ENCODE data around the gene NRAP.

NRAP gene, protein sequence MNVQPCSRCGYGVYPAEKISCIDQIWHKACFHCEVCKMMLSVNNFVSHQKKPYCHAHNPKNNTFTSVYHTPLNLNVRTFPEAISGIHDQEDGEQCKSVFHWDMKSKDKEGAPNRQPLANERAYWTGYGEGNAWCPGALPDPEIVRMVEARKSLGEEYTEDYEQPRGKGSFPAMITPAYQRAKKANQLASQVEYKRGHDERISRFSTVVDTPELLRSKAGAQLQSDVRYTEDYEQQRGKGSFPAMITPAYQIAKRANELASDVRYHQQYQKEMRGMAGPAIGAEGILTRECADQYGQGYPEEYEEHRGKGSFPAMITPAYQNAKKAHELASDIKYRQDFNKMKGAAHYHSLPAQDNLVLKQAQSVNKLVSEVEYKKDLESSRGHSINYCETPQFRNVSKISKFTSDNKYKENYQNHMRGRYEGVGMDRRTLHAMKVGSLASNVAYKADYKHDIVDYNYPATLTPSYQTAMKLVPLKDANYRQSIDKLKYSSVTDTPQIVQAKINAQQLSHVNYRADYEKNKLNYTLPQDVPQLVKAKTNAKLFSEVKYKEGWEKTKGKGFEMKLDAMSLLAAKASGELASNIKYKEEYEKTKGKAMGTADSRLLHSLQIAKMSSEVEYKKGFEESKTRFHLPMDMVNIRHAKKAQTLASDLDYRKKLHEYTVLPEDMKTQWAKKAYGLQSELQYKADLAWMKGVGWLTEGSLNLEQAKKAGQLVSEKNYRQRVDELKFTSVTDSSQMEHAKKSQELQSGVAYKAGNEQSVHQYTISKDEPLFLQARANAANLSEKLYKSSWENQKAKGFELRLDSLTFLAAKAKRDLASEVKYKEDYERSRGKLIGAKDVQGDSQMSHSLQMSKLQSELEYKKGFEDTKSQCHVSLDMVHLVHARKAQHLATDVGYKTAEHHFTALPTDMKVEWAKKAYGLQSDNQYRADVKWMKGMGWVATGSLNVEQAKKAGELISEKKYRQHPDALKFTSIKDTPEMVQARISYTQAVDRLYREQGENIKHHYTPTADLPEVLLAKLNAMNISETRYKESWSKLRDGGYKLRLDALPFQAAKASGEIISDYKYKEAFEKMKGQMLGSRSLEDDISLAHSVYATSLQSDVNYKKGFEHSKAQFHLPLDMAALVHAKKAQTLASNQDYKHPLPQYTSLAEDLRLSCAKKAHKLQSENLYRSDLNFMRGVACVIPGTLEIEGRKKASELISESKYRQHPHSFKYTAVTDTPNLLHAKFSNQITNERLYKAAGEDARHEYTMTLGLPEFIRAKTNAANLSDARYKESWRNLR (N-terminal part only)

DNA sequence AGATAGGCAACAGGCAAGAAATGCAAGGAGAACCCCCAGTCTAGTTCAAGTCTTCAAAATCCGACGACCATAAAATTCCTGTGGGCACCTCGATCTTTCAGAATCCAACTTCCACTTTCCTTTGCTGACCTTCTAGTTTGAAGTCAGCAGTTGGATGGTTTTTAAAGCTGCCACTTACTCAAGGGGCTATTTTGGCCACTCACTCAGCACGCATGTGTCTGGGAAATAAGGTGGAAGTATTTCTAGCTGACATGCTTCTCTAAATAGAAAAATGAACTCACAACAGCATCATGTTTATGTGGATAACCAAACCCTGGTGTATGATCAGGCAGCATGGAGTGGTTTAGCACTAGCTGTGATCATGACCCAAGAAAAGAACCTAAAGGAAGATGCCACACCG is at the start of gene NRAP:
Gene NRAP, minus strand, starts transcription at position 134 of the 400 bp plus-strand sequence. CDS start 159 bp downstream, outside the sequence.
- DNase-seq (ENCODE audit: insufficient read length, low spot score), result no peak
- TF ChIP-seq, protein P1, sequence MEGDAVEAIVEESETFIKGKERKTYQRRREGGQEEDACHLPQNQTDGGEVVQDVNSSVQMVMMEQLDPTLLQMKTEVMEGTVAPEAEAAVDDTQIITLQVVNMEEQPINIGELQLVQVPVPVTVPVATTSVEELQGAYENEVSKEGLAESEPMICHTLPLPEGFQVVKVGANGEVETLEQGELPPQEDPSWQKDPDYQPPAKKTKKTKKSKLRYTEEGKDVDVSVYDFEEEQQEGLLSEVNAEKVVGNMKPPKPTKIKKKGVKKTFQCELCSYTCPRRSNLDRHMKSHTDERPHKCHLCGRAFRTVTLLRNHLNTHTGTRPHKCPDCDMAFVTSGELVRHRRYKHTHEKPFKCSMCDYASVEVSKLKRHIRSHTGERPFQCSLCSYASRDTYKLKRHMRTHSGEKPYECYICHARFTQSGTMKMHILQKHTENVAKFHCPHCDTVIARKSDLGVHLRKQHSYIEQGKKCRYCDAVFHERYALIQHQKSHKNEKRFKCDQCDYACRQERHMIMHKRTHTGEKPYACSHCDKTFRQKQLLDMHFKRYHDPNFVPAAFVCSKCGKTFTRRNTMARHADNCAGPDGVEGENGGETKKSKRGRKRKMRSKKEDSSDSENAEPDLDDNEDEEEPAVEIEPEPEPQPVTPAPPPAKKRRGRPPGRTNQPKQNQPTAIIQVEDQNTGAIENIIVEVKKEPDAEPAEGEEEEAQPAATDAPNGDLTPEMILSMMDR (IDR thresholded peaks at IDR 0.05; ENCODE audit: insufficient read depth, missing control alignments), result no peak
- no peak for FAIRE-seq

DNA sequence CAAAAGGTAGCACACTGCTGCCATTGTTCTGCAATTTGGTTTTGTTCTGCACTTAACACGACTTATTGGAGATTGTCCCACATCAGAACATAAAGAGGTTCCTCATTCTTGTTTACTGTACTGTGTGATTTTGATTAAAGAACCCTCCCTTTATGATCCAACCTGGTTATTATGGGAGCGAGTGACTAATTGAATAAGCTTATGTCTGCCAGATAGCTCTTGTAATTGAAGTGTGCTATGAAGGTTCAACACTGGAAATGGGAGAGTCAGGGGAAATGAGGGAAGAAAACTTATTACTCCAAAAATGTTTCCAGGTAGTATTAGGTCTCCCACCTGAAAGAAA is 49.8 kb upstream of the NRAP start:
- FAIRE-seq (no peak), DNase-seq (ENCODE audit: insufficient read length, low spot score) (no peak)
- TF ChIP-seq, protein P1 (IDR thresholded peaks at IDR 0.05; ENCODE audit: insufficient read depth, missing control alignments), result no peak

DNA sequence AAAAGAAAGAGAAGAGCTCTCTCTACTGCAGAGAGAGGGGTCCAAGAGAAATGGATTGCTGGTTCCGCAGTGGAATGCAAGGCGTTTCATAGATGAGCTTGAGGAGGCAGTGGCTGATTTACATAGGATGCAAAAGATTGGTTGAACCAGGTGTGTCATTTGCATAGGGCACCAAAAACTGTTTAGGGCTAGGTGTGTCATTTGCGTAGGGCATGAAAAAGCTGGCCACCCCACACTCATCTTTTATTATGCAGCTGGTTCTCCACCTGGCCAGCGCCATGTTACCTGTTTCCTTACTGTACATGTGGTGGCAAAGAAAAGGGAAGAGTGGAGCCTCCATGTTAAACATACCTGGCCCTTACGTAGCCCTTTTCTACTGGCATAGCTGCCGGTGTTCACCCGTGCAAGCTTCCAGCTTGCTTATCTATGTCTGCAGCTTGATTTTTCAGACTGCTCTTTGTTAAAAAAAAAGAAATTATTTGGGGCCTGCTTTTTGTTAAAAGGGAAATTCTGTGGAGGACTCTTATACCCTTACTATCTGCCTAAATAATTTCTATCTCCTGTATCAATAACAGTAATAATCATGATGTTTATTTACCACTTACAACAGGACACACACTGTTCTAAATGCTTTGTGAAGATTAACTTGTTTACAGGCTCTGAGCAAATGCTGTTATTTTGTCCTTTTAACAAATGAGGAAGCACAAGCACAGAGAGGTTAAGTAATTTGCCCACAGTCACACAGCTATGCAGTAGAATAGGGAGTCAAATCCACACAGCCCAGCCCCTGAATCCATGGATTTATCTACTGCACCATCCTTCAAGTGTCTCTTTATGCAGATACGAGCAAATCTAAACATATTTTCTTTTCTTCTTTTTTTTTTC is 49.2 kb upstream of the NRAP start:
- TF ChIP-seq, protein P1 (IDR thresholded peaks at IDR 0.05; ENCODE audit: insufficient read depth, missing control alignments), result no peak
- DNase-seq (ENCODE audit: insufficient read length, low spot score) (no peak), FAIRE-seq (no peak)

DNA sequence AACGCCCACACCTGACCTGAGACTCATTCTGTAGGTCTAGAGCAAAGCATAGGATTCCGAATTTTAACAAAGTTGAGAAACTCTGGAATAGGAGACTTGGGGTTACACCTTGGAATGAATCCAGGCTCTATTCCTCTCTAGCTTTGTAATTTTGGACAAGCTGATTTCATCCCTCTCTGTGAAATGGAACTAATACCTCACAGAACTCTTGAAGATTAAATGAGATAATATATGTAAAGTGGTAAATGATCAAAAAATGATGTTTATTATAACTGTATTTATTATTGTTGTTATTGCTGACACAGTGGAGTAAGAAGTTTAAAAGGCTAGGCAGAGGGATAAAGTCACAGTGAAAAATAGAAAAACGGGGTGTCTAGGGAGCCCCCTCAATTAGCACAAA is 48.2 kb upstream of the NRAP start:
- FAIRE-seq, result no peak
- no peak for DNase-seq (ENCODE audit: insufficient read length, low spot score)
- TF ChIP-seq, protein P1 (IDR thresholded peaks at IDR 0.05; ENCODE audit: insufficient read depth, missing control alignments), result no peak

DNA sequence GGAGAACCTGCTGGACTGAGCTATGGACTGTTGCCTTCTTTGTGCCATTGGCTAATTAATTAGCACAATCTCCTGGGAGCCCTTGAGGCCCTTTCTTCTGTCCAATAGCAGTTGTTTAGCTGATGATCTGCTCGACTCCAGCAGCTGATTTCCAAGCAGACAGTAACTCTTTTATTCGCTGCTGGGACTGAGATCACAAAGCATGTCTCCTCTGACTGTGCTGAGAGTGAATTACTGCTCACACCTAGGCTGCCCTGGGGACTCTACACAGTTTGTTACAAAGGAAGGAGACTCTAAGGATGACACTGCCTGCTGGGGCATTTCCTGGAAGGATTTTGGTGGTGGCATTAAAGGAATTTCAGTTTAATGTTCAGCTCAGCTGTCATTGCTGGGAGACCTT is 47.3 kb upstream of the NRAP start:
- no peak for FAIRE-seq
- TF ChIP-seq, protein P1 (IDR thresholded peaks at IDR 0.05; ENCODE audit: insufficient read depth, missing control alignments), result no peak
- DNase-seq (ENCODE audit: insufficient read length, low spot score), result no peak

DNA sequence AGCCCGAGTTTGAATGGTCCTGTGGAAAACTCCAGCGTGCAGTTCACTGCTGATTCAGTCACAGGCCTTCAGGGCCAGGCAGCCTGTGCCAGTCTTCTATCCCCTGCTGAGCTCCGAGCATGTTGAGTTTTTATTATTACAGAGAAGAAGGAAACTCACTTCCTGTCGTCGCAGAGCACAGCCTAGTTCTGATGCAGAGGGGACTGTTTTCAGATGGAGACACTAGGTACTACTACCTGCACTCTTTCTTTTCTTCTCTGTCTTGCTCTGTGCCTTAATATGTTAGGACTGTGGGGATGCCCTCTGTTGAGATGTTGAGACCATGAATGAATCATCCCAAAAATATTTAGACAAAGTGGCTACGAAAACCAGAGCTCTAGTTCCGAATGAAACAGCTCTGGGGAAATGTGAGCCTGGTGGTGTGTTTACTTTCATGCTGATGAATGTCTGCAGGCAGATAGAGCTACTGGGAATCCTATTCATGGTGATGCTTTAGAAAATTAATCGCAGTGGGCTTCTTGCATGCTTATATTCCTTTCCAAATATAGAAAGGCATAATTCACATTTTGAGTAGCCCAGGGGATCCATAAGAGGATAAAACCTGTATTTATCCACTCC is 45.5 kb upstream of the NRAP start:
- FAIRE-seq, result no peak
- no peak for DNase-seq (ENCODE audit: insufficient read length, low spot score)
- TF ChIP-seq, protein P1 (IDR thresholded peaks at IDR 0.05; ENCODE audit: insufficient read depth, missing control alignments), result no peak
